Glutamatergic neuron (in vitro differentiated cells): ENCODE results near the gene BHLHE40. TPM values are rescaled to one million over a fixed set of nuclear protein-coding genes. Genes with fewer than 3 reads are reported as not detected.

Experiments used
- DNase-seq: peaks from one replicate; pipeline ENCODE4 v3.0.0; 2022
- H3K27ac Mint-ChIP-seq: one replicate; pipeline ENCODE4 v1.8.0; 2020; ENCODE audit warnings: mild to moderate bottlenecking, mixed read lengths, inconsistent platforms; ENCODE audit not compliant: unreplicated experiment
- H3K27me3 Mint-ChIP-seq: one replicate; pipeline ENCODE4 v1.8.0; 2020; ENCODE audit warnings: mild to moderate bottlenecking, moderate library complexity, mixed read lengths, inconsistent platforms; ENCODE audit not compliant: unreplicated experiment
- H3K36me3 Mint-ChIP-seq: one replicate; pipeline ENCODE4 v1.8.0; 2020; ENCODE audit warnings: mild to moderate bottlenecking, mixed read lengths, inconsistent platforms; ENCODE audit not compliant: unreplicated experiment
- H3K4me1 Mint-ChIP-seq: one replicate; pipeline ENCODE4 v1.8.0; 2020; ENCODE audit warnings: mild to moderate bottlenecking, low read depth, mixed read lengths, inconsistent platforms; ENCODE audit not compliant: unreplicated experiment
- H3K4me3 Mint-ChIP-seq: one replicate; pipeline ENCODE4 v1.8.0; 2020; ENCODE audit warnings: mild to moderate bottlenecking, mixed read lengths, inconsistent platforms; ENCODE audit not compliant: unreplicated experiment
- H3K9me3 Mint-ChIP-seq: one replicate; pipeline ENCODE4 v1.8.0; 2020; ENCODE audit warnings: mild to moderate bottlenecking, moderate library complexity, mixed read lengths, inconsistent platforms; ENCODE audit not compliant: unreplicated experiment
- CTCF ChIP-seq: fragments of 200-600 bp; sonication (generic); IDR thresholded peaks from one replicate; pipeline ENCODE4 v1.5.0; 2021; ENCODE audit not compliant: partially characterized antibody, unreplicated experiment
- total RNA-seq: library from RNA; stranded (reverse); fragmentation: NEBNext Ultra II Directional; extraction: Animal tissue kit (Norgen Biotek cat#: 25700); gene quantifications from one replicate; pipeline ENCODE4 v1.2.1, GENCODE V29; 2021; ENCODE audit not compliant: unreplicated experiment

The BHLHE40 gene
- total RNA-seq, 1 donor from 2014 or later: 0.22 TPM

- H3K4me3 Mint-ChIP-seq: no peak overlapping the region
- H3K4me1 Mint-ChIP-seq: no peaks in the 10 kb centered on the region
- TF ChIP-seq CTCF: no peak
Observed at GRCh38 chr3:5029715-5030114, 50.5 kb downstream of the BHLHE40 start.

GRCh38 chr3:5030152-5030551 lies 50.9 kb downstream of the BHLHE40 start:
- no peak overlapping the region for H3K4me3 Mint-ChIP-seq
- no peak overlapping the region for H3K27ac Mint-ChIP-seq
- H3K9me3 Mint-ChIP-seq: peaks cover 2% of the 10 kb centered on the region
- TF ChIP-seq CTCF: no peak
- no peaks in the 10 kb centered on the region for H3K4me1 Mint-ChIP-seq
- no peaks in the 10 kb centered on the region for H3K36me3 Mint-ChIP-seq
- no peak for DNase-seq
- H3K27me3 Mint-ChIP-seq: no peaks in the 10 kb centered on the region

More at GRCh38 chr3:5029715-5030114, 50.5 kb downstream of the BHLHE40 start:
- no peak for DNase-seq
- H3K27me3 Mint-ChIP-seq: no peaks in the 10 kb centered on the region
- H3K27ac Mint-ChIP-seq: no peak overlapping the region
- peaks cover 2% of the 10 kb centered on the region for H3K9me3 Mint-ChIP-seq
- H3K36me3 Mint-ChIP-seq: no peaks in the 10 kb centered on the region

GRCh38 chr3:5032844-5033243 lies 53.6 kb downstream of the BHLHE40 start:
- H3K4me3 Mint-ChIP-seq: no peak overlapping the region

More at GRCh38 chr3:5032844-5033243, 53.6 kb downstream of the BHLHE40 start:
- DNase-seq: no peak
- Mint-ChIP-seq H3K9me3 (peaks cover 2% of the 10 kb centered on the region), H3K4me1 (peaks cover 6% of the 10 kb centered on the region), H3K27ac (no peak overlapping the region), H3K27me3 (no peaks in the 10 kb centered on the region), H3K36me3 (no peaks in the 10 kb centered on the region)
- TF ChIP-seq CTCF: no peak

Other genes with a start within 250 kb of the BHLHE40 start
- gene ARL8B, start 142.9 kb downstream of the BHLHE40 start, total RNA-seq: 33.9 TPM
- 16.3 TPM for gene EDEM1, start 208.3 kb downstream of the BHLHE40 start, total RNA-seq